GM19025 (cell line): ENCODE data around the gene ARHGAP26.

Experiments
- ATAC-seq: cut with Tn5 transposase; IDR thresholded peaks from one replicate; pipeline ENCODE4 v1.9.1; 2021; ENCODE audit warnings: mild to moderate bottlenecking, low read depth, moderate library complexity; ENCODE audit not compliant: unreplicated experiment

ARHGAP26 gene

GRCh38 chr5:143219696-143220095 is 449.5 kb downstream of the ARHGAP26 start:
- no peak for ATAC-seq

GRCh38 chr5:143220748-143221251 is 450.6 kb downstream of the ARHGAP26 start:
- ATAC-seq: no peak

- ATAC-seq: peak; percentile 43
Measured at GRCh38 chr5:143222287-143223231, 452.4 kb downstream of the ARHGAP26 start.

GRCh38 chr5:143224672-143225071 is 454.5 kb downstream of the ARHGAP26 start:
- ATAC-seq: no peak

- no peak for ATAC-seq
Measured at GRCh38 chr5:143225511-143225910, 455.3 kb downstream of the ARHGAP26 start.

- ATAC-seq: no peak
Measured at GRCh38 chr5:143226361-143226760, 456.2 kb downstream of the ARHGAP26 start.

- ATAC-seq: no peak
Measured at GRCh38 chr5:143226872-143227271, 456.7 kb downstream of the ARHGAP26 start.

GRCh38 chr5:143227301-143227700 is 457.1 kb downstream of the ARHGAP26 start:
- ATAC-seq: no peak

- no peak for ATAC-seq
Measured at GRCh38 chr5:143228597-143229293, 458.6 kb downstream of the ARHGAP26 start.

- ATAC-seq: peak; percentile 30
Measured at GRCh38 chr5:143229426-143229895, 459.3 kb downstream of the ARHGAP26 start.

GRCh38 chr5:143229896-143230675 is 459.9 kb downstream of the ARHGAP26 start:
- ATAC-seq: peak; percentile 77

- peak; percentile 3 for ATAC-seq
Measured at GRCh38 chr5:143230676-143230996, 460.5 kb downstream of the ARHGAP26 start.

- no peak for ATAC-seq
Measured at GRCh38 chr5:143231416-143231815, 461.2 kb downstream of the ARHGAP26 start.

GRCh38 chr5:143231973-143232812 is 462.0 kb downstream of the ARHGAP26 start:
- peak; percentile 31 for ATAC-seq

- no peak for ATAC-seq
Measured at GRCh38 chr5:143233031-143233430, 462.9 kb downstream of the ARHGAP26 start.

- no peak for ATAC-seq
Measured at GRCh38 chr5:143234162-143234842, 464.1 kb downstream of the ARHGAP26 start.

GRCh38 chr5:143235423-143235822 is 465.2 kb downstream of the ARHGAP26 start:
- no peak for ATAC-seq

- no peak for ATAC-seq
Measured at GRCh38 chr5:143236682-143237081, 466.5 kb downstream of the ARHGAP26 start.

- ATAC-seq: no peak
Measured at GRCh38 chr5:143237664-143238063, 467.5 kb downstream of the ARHGAP26 start.
